Lung (tissue), 12 donors: ENCODE data around the gene SOX6. TPM values are rescaled to one million over a fixed set of nuclear protein-coding genes. Genes with fewer than 3 reads are reported as not detected.

Experiments used
- ATAC-seq: fragments of 200-7000 bp; cut with Tn5 transposase; one replicate; pipeline ENCODE4 v1.9.1; 2020; ENCODE audit warnings: moderate number of reproducible peaks; ENCODE audit not compliant: insufficient read depth, low FRiP score
- DNase-seq, 3 donors: peaks; one replicate each; pipeline ENCODE4 v3.0.0-alpha.2; 2013 to 2017
- H3K27ac ChIP-seq, 2 donors: one replicate each; pipeline ENCODE4 v1.5.1; 2013; ENCODE audit warnings: mild to moderate bottlenecking in 2 of 2, moderate library complexity in 2 of 2, control low read depth in 1 of 2, inconsistent platforms in 1 of 2, low read depth in 1 of 2, low read length in 1 of 2
- H3K27me3 ChIP-seq, 3 donors: one replicate each; pipeline ENCODE4 v1.5.1; 2013; ENCODE audit warnings: low read length in 2 of 3; ENCODE audit not compliant: control insufficient read depth in 3 of 3, insufficient read depth in 3 of 3
- H3K36me3 ChIP-seq, 4 donors: one replicate each; pipeline ENCODE4 v1.5.1; 2013; ENCODE audit warnings: low read length in 4 of 4, mild to moderate bottlenecking in 1 of 4, moderate library complexity in 1 of 4; ENCODE audit not compliant: control insufficient read depth in 4 of 4, insufficient read depth in 4 of 4
- H3K4me1 ChIP-seq, 5 donors: one replicate each; pipeline ENCODE4 v1.5.1; 2013; ENCODE audit warnings: low read length in 5 of 5, mild to moderate bottlenecking in 2 of 5, moderate library complexity in 1 of 5; ENCODE audit not compliant: control insufficient read depth in 5 of 5, insufficient read depth in 5 of 5
- H3K4me3 ChIP-seq: one replicate; pipeline ENCODE4 v1.5.1; 2013; ENCODE audit warnings: mild to moderate bottlenecking, control low read depth, moderate library complexity
- H3K9ac ChIP-seq, 2 donors: one replicate each; pipeline ENCODE4 v1.5.1; 2013; ENCODE audit warnings: low read length in 2 of 2, control low read depth in 1 of 2; ENCODE audit not compliant: insufficient read depth in 1 of 2
- H3K9me3 ChIP-seq, 4 donors: one replicate each; pipeline ENCODE4 v1.5.1; 2013; ENCODE audit warnings: low read length in 3 of 4, mild to moderate bottlenecking in 1 of 4, moderate library complexity in 1 of 4; ENCODE audit not compliant: control insufficient read depth in 4 of 4, insufficient read depth in 3 of 4
- WGBS, 2 donors: extraction: QIAGEN DNeasy Blood & Tissue Kit; methylation state at CpG; one replicate each; pipeline ENCODE4 v1.1.7; 2013; 5-methylcytosine and 5-hydroxymethylcytosine counted together
- polyA plus RNA-seq, 2 donors: library from polyadenylated mRNA; stranded (reverse); fragments of 200-250 nt; gene quantifications; one replicate each; pipeline ENCODE4 v1.2.1, GENCODE V29; 2013
- total RNA-seq, 2 donors: library from RNA; depleted of rRNA in 1 of 2; stranded (reverse); fragments of >200 nt in 1 of 2; gene quantifications; one replicate each; pipeline ENCODE4 v1.2.1, GENCODE V29; 2014 to 2021
- TF ChIP-seq, protein P1 (sequence below): IDR thresholded peaks from 2 replicates; pipeline ENCODE4 v1.5.1; 2012; ENCODE audit warnings: mild to moderate bottlenecking; ENCODE audit errors: control extremely low read depth, extremely low read depth
- donor health status: control.
- donor health status: control.
- donor health status: Bipolar disorder and iron deficiency.
- donor health status: healthy.
- donor health status: DM: yes; HTN: yes; CAD: no.

The SOX6 gene
- total and polyA plus RNA-seq, 4 donors, result 0.58 to 31.7 (median 7.4) TPM

DNA sequence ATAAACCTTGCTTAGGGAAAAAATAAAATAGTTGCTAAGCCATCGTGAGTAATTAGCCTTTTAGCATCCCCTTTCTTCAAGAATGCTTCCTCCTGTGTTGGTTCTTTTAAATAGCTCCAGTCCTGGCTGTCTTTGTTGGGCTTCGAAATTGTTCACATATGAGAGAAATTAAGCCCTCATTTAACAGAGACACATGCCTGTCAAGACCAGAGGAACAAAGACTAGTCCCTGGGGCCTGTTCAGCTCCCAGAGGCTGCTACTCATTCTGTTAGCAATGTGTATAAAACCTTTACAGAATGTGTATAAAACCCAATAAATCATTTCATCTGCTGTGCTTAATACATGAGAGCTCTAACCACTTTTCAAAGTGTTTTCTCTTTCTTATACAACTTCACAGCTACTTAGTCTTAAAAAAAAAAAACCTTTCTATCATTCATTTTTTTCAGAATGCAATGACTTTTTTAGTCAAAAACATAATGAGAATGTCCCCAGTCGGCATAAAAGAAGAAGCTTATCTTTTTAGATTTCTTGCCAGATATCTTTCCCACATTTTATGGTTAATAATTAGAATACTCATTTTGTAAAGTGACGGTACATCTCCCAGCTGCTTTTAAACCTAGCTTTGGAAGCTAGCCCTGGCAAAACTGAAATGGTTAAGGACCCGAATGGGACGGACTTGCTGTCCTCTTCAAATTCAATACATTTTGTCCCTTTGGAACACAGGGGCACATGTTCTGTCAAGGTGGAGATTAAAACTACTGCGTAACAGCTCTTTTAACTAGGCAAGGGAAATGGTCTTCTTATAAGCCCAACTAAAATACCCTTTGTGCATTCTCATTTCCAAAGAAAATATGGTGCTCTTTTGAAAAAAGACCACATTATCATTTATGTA is 186.1 kb downstream of the SOX6 start:
- WGBS, 2 donors, result 68 to 70% methylated on average over 7 of the region's 7 CpGs
- TF ChIP-seq, protein P1, sequence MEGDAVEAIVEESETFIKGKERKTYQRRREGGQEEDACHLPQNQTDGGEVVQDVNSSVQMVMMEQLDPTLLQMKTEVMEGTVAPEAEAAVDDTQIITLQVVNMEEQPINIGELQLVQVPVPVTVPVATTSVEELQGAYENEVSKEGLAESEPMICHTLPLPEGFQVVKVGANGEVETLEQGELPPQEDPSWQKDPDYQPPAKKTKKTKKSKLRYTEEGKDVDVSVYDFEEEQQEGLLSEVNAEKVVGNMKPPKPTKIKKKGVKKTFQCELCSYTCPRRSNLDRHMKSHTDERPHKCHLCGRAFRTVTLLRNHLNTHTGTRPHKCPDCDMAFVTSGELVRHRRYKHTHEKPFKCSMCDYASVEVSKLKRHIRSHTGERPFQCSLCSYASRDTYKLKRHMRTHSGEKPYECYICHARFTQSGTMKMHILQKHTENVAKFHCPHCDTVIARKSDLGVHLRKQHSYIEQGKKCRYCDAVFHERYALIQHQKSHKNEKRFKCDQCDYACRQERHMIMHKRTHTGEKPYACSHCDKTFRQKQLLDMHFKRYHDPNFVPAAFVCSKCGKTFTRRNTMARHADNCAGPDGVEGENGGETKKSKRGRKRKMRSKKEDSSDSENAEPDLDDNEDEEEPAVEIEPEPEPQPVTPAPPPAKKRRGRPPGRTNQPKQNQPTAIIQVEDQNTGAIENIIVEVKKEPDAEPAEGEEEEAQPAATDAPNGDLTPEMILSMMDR, result no peak
- peaks cover 0 to 32% (median 6%) of the 10 kb centered on the region in 5 donors for H3K4me1 ChIP-seq
- peak; percentile 22 to 77 (median 75) for DNase-seq
- no peak for ATAC-seq
- H3K27me3 ChIP-seq, result no peaks in the 10 kb centered on the region
- no peak overlapping the region for H3K27ac ChIP-seq
- H3K4me3 ChIP-seq, result no peak overlapping the region
- no peaks in the 10 kb centered on the region for H3K36me3 ChIP-seq
- no peaks in the 10 kb centered on the region for H3K9me3 ChIP-seq
- no peak overlapping the region for H3K9ac ChIP-seq

DNA sequence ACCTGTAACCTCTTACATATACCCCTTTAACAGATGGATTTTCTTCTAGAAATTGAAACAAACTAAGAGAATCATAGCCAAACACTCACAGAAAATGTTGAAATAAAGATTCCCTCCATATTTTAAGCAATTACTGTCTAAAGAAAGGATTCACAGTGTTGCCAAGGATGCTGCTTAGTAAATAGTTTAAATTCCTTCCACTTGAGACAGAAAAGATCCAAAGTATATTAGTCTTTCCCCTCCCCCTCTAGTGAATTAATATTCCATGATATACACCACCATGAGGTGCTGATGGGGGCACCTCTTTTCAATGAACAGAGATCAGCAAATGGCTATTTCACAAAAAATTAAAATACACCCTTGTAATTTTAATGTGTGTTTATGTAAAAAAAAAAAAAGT is 186.8 kb downstream of the SOX6 start:
- no peak for ATAC-seq
- TF ChIP-seq, protein P1, result no peak
- H3K36me3 ChIP-seq, result no peaks in the 10 kb centered on the region

DNA sequence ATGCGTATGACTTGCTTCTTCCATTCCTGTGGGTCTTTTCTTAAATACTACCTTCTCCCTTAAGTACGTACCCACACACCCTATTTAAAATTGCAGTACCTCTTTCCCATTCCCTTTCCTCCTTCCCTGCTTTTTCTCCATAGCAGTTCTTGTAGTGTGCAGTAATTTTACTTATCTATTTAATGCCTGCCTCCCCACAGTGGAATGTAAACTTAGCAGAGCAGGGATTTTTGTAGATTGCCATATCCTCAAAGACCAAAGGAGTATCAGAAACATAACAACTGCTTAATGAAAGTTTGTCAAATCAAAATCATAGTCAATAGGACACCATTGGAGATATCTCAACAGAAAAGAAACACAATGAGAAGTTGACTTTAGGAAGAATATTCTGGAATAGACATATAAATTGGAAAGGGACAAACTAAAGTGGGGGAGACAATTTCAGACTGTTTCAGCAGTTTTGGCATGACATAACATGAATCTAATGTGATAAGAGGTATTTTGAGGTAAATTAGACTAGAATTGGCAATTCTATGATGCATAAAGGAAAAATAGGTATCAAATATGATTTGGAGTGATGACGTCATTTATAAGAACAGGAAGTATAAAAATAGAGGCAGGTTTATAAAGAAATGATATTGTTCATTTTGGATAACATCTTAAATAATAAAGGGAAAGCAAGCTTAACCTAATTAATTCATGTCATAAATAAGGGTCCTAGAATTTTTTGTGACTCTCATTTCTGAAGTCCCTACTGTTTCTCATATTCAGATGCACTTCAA is 188.4 kb downstream of the SOX6 start:
- no peak overlapping the region for H3K27ac ChIP-seq
- DNase-seq, result no peak
- no peak for ATAC-seq
- H3K9ac ChIP-seq, result no peak overlapping the region
- no peak overlapping the region for H3K4me3 ChIP-seq
- WGBS, 2 donors, result 86 to 90% methylated on average over 3 of the region's 3 CpGs
- H3K36me3 ChIP-seq, result no peaks in the 10 kb centered on the region
- TF ChIP-seq, protein P1, result no peak
- H3K27me3 ChIP-seq, result no peaks in the 10 kb centered on the region
- no peaks in the 10 kb centered on the region for H3K9me3 ChIP-seq
- H3K4me1 ChIP-seq, result peaks cover 0 to 32% (median 6%) of the 10 kb centered on the region in 5 donors

More for the DNA sequence above, 186.8 kb downstream of the SOX6 start:
- no peak overlapping the region for H3K27ac ChIP-seq
- DNase-seq, result peak in 1 of 3 donors; percentile 42
- no peaks in the 10 kb centered on the region for H3K9me3 ChIP-seq
- H3K4me3 ChIP-seq, result no peak overlapping the region
- H3K27me3 ChIP-seq, result no peaks in the 10 kb centered on the region
- H3K4me1 ChIP-seq, result peaks cover 0 to 32% (median 6%) of the 10 kb centered on the region in 5 donors
- no peak overlapping the region for H3K9ac ChIP-seq
